Breast epithelium (tissue), 3 donors: ENCODE measurements around the gene ZNF281.

Source experiments
- POLR2AphosphoS5 ChIP-seq, 3 donors: sonication (generic); formaldehyde crosslinking; IDR thresholded peaks; one replicate each; pipeline ENCODE4 v1.6.1; 2017; ENCODE audit warnings: antibody characterized with exemption in 3 of 3
- TF ChIP-seq, protein P1 (sequence below), 3 donors: fragments of 450-650 bp; IDR thresholded peaks; one replicate each; pipeline ENCODE4 v1.5.1; 2016 to 2017; ENCODE audit warnings: antibody characterized with exemption in 3 of 3, mild to moderate bottlenecking in 3 of 3, moderate library complexity in 3 of 3

DNA sequence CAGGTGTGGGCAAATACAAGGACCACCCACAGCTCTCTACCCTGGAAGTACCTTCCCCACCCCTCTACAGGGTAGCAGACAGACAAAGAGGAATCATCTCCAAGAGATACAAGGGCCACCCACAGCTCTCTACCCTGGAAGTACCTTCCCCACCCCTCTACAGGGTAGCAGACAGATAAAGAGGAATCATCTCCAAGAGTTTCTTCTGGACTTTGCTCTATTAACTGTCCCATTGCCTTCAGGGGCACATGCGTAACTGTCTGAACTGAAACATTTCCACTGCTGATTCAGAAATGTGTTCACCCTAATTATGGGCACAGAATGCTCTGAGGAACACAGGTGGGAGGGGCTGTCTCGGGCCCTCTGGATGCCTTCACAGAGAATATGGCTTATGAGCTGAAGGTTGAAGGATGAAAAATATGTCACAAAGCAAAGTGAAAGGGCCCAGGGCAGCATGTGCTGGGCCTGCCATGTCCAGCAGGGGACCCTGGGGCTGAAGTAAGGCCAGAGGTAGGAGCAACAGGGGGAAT lies 43.9 kb downstream of the ZNF281 start:
- TF ChIP-seq, protein P1, sequence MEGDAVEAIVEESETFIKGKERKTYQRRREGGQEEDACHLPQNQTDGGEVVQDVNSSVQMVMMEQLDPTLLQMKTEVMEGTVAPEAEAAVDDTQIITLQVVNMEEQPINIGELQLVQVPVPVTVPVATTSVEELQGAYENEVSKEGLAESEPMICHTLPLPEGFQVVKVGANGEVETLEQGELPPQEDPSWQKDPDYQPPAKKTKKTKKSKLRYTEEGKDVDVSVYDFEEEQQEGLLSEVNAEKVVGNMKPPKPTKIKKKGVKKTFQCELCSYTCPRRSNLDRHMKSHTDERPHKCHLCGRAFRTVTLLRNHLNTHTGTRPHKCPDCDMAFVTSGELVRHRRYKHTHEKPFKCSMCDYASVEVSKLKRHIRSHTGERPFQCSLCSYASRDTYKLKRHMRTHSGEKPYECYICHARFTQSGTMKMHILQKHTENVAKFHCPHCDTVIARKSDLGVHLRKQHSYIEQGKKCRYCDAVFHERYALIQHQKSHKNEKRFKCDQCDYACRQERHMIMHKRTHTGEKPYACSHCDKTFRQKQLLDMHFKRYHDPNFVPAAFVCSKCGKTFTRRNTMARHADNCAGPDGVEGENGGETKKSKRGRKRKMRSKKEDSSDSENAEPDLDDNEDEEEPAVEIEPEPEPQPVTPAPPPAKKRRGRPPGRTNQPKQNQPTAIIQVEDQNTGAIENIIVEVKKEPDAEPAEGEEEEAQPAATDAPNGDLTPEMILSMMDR (IDR thresholded peaks at IDR 0.05): no peak
- no peak for TF ChIP-seq POLR2AphosphoS5 (IDR thresholded peaks at IDR 0.05)
